Urinary bladder (tissue), 4 donors: ENCODE data around the gene SLC23A3. TPM values are rescaled to one million over a fixed set of nuclear protein-coding genes. Genes with fewer than 3 reads are reported as not detected.

ENCODE experiments used
- DNase-seq: peaks from one replicate; pipeline ENCODE4 v3.0.0-alpha.2; 2015; ENCODE audit errors: extremely low spot score
- H3K27ac ChIP-seq: one replicate; pipeline ENCODE4 v1.5.1; 2013; ENCODE audit warnings: low read depth, mild to moderate bottlenecking, moderate library complexity
- H3K36me3 ChIP-seq: one replicate; pipeline ENCODE4 v1.6.1; 2013; ENCODE audit warnings: mild to moderate bottlenecking, moderate library complexity; ENCODE audit not compliant: insufficient read depth
- H3K4me1 ChIP-seq: one replicate; pipeline ENCODE4 v1.6.1; 2013; ENCODE audit warnings: mild to moderate bottlenecking, moderate library complexity; ENCODE audit not compliant: insufficient read depth
- H3K4me3 ChIP-seq: one replicate; pipeline ENCODE4 v1.5.1; 2013; ENCODE audit warnings: low read depth, low read length
- WGBS: extraction: QIAGEN DNeasy Blood & Tissue Kit; methylation state at CpG from one replicate; pipeline ENCODE4 v1.1.7; 2013; 5-methylcytosine and 5-hydroxymethylcytosine counted together
- polyA plus RNA-seq: library from polyadenylated mRNA; stranded (reverse); fragments of 200-250 nt; gene quantifications from one replicate; pipeline ENCODE4 v1.2.3, GENCODE V29; 2013
- total RNA-seq: library from RNA; depleted of rRNA; stranded (reverse); fragments of >200 nt; gene quantifications from one replicate; pipeline ENCODE4 v1.2.3, GENCODE V29; 2014
- donor health status: healthy with polysubstance abuse.
- donor health status: healthy.

Gene SLC23A3
- total RNA-seq, result 2.2 TPM
- polyA plus RNA-seq, result 0.79 TPM

- H3K27ac ChIP-seq, result no peak within 1 kb of the TSS
Measured at GRCh38 chr2:219169930-219170654, at the start of gene SLC23A3. TSS of gene SLC23A3 (minus strand) at chr2:219170029. CDS start at chr2:219169984, 45 bp downstream.

GRCh38 chr2:219218732-219219701 lies 49.2 kb upstream of the SLC23A3 start, which contains the start of gene ABCB6:
TSS of gene ABCB6 (minus strand) at chr2:219218958. CDS start at chr2:219218673, 285 bp downstream.
- peaks cover 4% of the 10 kb centered on the region for H3K4me1 ChIP-seq

More at GRCh38 chr2:219169930-219170654, at the start of gene SLC23A3:
- peaks cover 5% of the 10 kb centered on the region for H3K36me3 ChIP-seq
- H3K4me3 ChIP-seq, result no peak within 1 kb of the TSS
- 88% methylated on average over 10 of the region's 10 CpGs for WGBS
- no peaks in the 10 kb centered on the region for H3K4me1 ChIP-seq
- DNase-seq, result no peak

GRCh38 chr2:219218217-219218731 lies 48.4 kb upstream of the SLC23A3 start:
- no peak for DNase-seq
- peaks cover 4% of the 10 kb centered on the region for H3K4me1 ChIP-seq
- under 1% methylated on average over 37 of the region's 37 CpGs for WGBS
- H3K36me3 ChIP-seq, result peaks cover 6% of the 10 kb centered on the region
- H3K4me3 ChIP-seq, result peak overlapping the region; percentile 44
- peak overlapping the region; percentile 71 for H3K27ac ChIP-seq

More at GRCh38 chr2:219218732-219219701, 49.2 kb upstream of the SLC23A3 start, which contains the start of gene ABCB6:
- Histone ChIP-seq H3K36me3 (peaks cover 6% of the 10 kb centered on the region), H3K27ac (peak within 1 kb of the TSS; percentile 71), H3K4me3 (peak within 1 kb of the TSS; percentile 44)
- peak; percentile 95 for DNase-seq
- 5% methylated on average over 71 of the region's 71 CpGs for WGBS

- H3K36me3 ChIP-seq, result peaks cover 6% of the 10 kb centered on the region
- peaks cover 4% of the 10 kb centered on the region for H3K4me1 ChIP-seq
- H3K4me3 ChIP-seq, result no peak overlapping the region
- no peak overlapping the region for H3K27ac ChIP-seq
- 93% methylated on average over 6 of the region's 6 CpGs for WGBS
- DNase-seq, result no peak
Measured at GRCh38 chr2:219216535-219216915, 46.7 kb upstream of the SLC23A3 start.

GRCh38 chr2:219215871-219216534 lies 46.2 kb upstream of the SLC23A3 start:
- Histone ChIP-seq H3K4me1 (peaks cover 4% of the 10 kb centered on the region), H3K4me3 (no peak overlapping the region), H3K36me3 (peaks cover 6% of the 10 kb centered on the region), H3K27ac (no peak overlapping the region)
- 90% methylated on average over 27 of the region's 27 CpGs for WGBS
- no peak for DNase-seq

- 91% methylated on average over 6 of the region's 6 CpGs for WGBS
- H3K27ac ChIP-seq, result no peak overlapping the region
- peaks cover 4% of the 10 kb centered on the region for H3K4me1 ChIP-seq
- peaks cover 2% of the 10 kb centered on the region for H3K36me3 ChIP-seq
- H3K4me3 ChIP-seq, result no peak overlapping the region
- DNase-seq, result no peak
Measured at GRCh38 chr2:219214786-219215185, 45.0 kb upstream of the SLC23A3 start.

GRCh38 chr2:219214141-219214540 lies 44.3 kb upstream of the SLC23A3 start:
- Histone ChIP-seq H3K4me1 (no peaks in the 10 kb centered on the region), H3K4me3 (no peak overlapping the region), H3K27ac (no peak overlapping the region), H3K36me3 (peaks cover 4% of the 10 kb centered on the region)
- WGBS, result 96% methylated on average over 15 of the region's 15 CpGs
- DNase-seq, result no peak

GRCh38 chr2:219213486-219214071 lies 43.8 kb upstream of the SLC23A3 start:
- Histone ChIP-seq H3K36me3 (peaks cover 4% of the 10 kb centered on the region), H3K4me3 (no peak overlapping the region), H3K4me1 (no peaks in the 10 kb centered on the region), H3K27ac (no peak overlapping the region)
- 93% methylated on average over 10 of the region's 10 CpGs for WGBS
- DNase-seq, result no peak

- Histone ChIP-seq H3K36me3 (peaks cover 4% of the 10 kb centered on the region), H3K27ac (no peak overlapping the region), H3K4me1 (no peaks in the 10 kb centered on the region), H3K4me3 (no peak overlapping the region)
- WGBS, result 86% methylated on average over 8 of the region's 8 CpGs
- no peak for DNase-seq
Measured at GRCh38 chr2:219213026-219213415, 43.2 kb upstream of the SLC23A3 start.

GRCh38 chr2:219210886-219211362 lies 41.1 kb upstream of the SLC23A3 start:
- H3K27ac ChIP-seq, result no peak overlapping the region
- 88% methylated on average over 9 of the region's 9 CpGs for WGBS
- no peak for DNase-seq
- no peaks in the 10 kb centered on the region for H3K4me1 ChIP-seq
- peaks cover 2% of the 10 kb centered on the region for H3K36me3 ChIP-seq
- H3K4me3 ChIP-seq, result no peak overlapping the region

- H3K27ac ChIP-seq, result no peak overlapping the region
- no peak for DNase-seq
- no peaks in the 10 kb centered on the region for H3K4me1 ChIP-seq
- 94% methylated on average over 24 of the region's 24 CpGs for WGBS
- H3K4me3 ChIP-seq, result no peak overlapping the region
- peaks cover 2% of the 10 kb centered on the region for H3K36me3 ChIP-seq
Measured at GRCh38 chr2:219210196-219210885, 40.5 kb upstream of the SLC23A3 start.
